Dedifferentiated amniotic fluid mesenchymal stem cell (primary cell): ENCODE results near the gene RAD54L.
"Not testable (repeated sequence)": the region's sequence is repeated elsewhere in the genome, so short reads cannot be mapped to it uniquely, and the experiment has no call there.

ENCODE experiments used
- DNase-seq: peaks from one replicate; pipeline ENCODE4 v3.0.0-alpha.2; 2016; ENCODE audit errors: extremely low spot score

RAD54L gene

DNA sequence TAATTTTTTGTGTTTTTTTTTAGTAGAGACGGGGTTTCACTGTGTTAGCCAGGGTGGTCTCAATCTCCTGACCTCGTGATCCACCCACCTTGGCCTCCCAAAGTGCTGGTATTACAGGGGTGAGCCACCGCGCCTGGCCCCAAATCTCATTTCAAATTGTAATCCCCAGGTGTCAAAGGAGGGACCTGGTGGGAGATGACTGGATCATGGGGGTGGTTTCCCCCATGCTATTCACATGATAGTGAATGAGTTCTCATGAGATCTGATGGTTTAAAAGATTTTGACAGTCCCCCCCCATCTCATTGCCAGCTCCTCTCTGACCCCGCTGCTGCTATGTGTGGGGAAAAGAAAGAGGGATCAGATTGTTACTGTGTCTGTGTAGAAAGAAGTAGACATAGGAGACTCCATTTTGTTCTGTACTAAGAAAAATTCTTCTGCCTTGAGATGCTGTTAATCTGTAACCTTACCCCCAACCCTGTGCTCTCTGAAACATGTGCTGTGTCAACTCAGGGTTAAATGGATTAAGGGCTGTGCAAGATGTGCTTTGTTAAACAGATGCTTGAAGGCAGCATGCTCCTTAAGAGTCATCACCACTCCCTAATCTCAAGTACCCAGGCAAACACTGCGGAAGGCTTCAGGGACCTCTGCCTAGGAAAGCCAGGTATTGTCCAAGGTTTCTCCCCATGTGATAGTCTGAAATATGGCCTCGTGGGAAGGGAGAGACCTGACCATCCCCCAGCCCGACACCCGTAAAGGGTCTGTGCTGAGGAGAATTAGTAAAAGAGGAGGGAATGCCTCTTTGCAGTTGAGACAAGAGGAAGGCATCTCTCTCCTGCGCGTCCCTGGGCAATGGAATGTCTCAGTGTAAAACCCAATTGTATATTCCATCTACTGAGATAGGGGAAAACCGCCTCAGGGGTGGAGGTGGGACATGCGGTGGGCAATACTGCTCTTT, 72.7 kb downstream of the RAD54L start:
- not testable (repeated sequence) for DNase-seq

DNA sequence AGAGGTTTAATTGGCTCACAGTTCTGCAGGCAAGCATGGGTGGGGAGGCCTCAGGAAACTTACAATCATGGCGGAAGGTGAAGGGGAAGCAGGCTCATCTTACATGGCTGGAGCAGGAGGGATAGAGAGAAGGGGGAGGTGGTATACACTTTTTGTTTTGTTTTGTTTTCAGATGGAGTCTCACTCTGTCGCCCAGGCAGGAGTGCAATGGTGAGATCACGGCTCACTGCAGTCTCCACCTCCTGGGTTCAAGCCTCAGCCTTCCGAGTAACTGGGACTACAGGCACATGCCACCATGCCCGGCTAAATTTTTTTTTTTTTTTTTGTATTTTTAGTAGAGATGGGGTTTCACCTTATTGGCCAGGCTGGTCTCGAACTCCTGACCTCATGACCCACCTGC, 74.6 kb downstream of the RAD54L start:
- not testable (repeated sequence) for DNase-seq

DNA sequence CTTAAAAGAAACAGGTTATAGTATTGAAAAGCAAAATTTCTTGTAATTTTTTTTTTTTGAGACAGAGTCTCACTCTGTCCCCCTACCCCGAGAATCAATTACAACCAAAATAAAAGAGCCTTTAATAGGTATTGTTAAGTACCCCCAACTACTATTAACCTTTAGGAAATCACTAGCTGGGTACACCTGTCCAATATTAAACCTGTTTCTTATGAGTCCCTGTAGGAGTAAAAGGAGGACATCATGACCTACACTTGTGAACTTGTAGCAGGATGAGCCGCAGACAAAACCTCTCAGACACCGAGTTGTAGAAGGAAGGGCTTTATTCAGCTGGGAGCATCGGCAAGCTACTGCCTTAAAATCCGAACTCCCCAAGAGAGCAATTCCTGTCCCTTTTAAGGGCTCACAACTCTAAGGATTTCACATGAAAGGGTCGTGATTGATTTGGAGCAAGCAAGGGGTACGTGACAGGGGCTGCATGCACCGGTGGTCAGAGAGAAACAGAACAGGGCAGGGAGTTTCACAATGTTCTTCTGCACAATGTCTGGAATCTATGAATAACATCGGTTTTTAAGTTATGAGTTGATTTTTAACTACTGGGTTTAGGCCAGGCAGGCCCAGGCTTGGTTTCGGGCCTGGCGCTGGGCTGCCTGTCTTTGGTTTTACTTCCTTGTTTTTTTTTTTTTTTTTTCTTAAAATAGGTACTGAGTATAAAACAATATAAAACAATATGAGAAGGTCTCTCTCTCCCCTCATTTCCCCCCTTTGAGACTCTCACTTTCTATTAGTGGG, 77.9 kb downstream of the RAD54L start:
- not testable (repeated sequence) for DNase-seq
